NCI-H460 (cell line): ENCODE measurements around the gene ST3GAL5. TPM values are rescaled to one million over a fixed set of nuclear protein-coding genes. Genes with fewer than 3 reads are reported as not detected.
"Not testable (repeated sequence)": the region's sequence is repeated elsewhere in the genome, so short reads cannot be mapped to it uniquely, and the experiment has no call there.

ENCODE experiments used
- DNase-seq: peaks from one replicate; pipeline ENCODE4 v3.0.0-alpha.2; 2016; ENCODE audit warnings: low read depth; ENCODE audit errors: extremely low read depth
- total RNA-seq: library from RNA; depleted of rRNA; stranded (reverse); fragments of >200 nt; shearing (Covaris generic); gene quantifications from 2 replicates; pipeline ENCODE4 v1.2.3, GENCODE V29; 2014

Gene ST3GAL5
- total RNA-seq, 1 experiment from 2014 or later, result 5.0 TPM

- DNase-seq, result no peak
These were observed 10.1 kb upstream of the ST3GAL5 start for GRCh38 chr2:85898881-85899280.

GRCh38 chr2:85894554-85895278, 5.9 kb upstream of the ST3GAL5 start:
- DNase-seq, result not testable (repeated sequence)

DNA sequence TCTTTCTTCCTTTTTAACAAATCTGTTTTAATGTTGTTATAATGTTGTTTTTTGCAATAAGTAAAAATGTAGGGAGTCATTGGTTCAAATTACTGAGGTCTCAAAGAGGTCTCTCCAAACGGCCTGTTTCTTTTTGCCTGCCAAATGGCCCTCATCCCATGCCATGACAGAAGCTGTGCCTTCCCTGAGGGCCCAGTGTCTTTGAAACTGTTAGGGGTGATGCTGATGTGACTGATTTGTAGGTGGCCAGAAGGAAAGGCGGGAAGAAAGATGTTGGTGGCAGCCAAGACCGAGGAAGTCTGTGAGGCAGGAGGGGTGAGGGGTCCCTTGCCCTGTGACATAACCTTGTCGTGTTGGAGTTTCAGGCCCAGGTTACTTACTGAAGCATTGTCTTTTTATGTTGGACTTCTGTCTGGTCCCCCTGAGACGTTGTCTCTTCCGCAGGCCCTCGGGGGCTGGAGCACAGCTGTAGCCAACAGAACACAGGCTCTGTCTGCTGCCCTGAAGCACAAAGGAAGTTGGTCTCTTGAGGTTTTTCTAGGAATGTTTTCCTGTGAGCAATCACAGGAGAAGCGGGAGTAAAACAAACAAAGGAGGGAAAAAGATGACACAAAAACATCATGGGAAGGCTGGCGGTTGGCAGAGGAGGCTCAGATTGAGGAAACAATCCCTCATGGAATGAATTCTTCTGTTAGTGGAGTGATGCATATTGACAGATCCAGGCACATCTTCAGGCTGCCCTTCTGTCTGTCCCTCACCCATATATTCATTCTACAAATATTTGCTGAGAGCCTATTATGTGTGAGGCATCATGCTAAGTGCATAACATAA, 4.9 kb upstream of the ST3GAL5 start:
- no peak for DNase-seq

DNA sequence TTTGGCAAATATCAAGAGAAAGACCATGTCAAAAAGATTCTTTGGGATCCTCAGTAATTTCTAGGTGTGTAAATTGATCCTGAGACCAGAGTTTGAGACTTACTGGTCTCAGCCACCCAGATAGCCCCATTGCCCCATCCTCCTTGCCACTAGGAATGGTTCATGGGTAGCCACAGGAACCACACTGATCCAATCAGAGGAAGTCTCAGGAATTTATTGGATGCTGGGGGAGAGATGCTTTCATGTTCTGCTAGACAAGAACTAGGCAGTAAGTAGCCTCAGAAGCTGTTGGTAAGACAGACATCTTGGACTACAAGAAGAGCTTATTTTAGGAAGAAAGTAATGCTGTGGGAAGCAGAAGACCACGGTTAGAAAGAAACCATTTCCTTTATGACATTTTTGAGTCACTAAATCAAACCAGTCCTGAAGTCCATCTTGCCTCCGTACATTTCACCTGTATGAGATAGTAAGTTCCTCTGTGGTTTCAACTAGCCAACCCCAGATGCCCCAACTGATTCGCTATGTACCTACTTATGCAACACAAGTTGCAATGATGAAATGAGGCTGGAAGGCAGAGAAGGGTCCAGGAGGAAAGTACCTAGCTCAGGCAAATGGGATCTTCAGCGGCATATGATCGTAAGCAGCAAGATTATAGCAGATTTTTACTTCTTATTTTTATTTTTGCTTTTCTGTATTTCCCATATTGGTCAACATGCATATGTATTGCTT, 3.6 kb upstream of the ST3GAL5 start:
- no peak for DNase-seq

- no peak for DNase-seq
These were observed 1.9 kb upstream of the ST3GAL5 start for GRCh38 chr2:85890522-85891176.

DNA sequence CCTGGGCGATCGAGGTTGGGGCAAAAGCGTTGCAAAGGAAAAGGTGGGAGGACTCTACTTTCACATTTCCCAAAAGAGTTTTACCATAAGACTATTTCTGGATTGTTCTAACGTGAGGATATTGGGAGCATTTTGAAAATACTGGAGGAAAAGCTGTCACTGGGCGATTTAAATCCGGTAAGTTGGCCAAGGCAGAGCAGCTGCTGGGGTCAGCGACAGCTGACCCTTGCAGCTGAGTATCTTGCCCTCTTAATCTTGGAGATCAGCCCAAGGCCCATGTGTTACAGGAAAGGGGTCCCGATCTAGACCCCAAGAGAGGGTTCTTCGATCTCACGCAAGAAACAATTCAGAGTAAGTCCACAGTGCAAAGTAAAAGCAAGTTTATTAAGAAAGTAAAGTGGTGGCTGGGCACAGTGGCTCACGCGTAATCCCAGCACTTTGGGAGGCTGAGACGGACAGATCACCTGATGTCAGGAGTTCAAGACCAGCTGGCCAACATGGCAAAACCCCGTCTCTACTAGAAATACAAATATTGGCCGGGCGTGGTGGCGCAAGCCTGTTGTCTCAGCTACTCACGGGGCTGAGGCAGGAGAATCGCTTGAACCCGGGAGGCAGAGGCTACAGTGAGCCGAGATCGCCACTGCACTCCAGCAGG, 964 bp upstream of the ST3GAL5 start:
- no peak for DNase-seq

GRCh38 chr2:85888020-85888683, 638 bp downstream of the ST3GAL5 start:
- no peak for DNase-seq

DNA sequence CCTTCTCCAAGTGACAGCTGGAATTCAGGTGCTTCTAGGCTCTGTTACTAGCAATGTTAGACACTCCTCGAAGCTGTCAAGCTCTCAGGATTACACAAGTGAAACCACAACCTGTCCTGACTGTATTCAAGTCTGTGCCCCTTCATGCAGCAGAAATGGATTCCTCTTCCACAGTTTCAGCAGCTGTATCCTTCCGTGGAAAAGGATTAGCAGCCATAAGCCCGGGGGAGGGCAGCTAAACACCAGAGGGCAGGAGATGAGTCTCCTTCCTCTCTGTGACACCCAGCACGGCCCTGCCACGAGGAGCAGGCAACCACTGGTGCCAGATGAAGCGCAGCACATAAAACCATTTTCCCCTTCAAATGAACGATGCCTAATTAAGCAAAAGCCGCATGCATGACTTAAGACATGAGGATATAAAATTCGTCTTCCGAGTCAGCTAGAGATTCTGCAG, 1.2 kb downstream of the ST3GAL5 start:
- no peak for DNase-seq

DNA sequence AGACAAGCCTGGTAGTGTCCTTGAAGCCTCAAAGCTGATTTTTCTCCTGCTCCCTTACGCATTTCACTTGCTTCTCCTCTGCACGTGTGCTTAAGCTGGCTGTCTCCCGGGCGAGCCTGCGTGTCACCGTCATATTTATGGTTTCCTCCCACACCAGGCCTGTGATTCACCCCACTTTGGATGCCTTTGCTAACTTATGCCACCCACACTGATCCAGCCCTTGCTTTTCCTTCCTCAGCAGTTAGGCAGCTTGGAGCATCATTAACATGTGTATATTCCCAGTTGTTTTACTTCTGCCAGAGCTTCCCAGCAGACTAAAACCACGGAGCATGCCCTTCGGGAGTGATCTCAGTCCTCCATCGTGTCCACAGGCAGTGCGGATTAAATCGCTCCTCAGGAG, 2.2 kb downstream of the ST3GAL5 start:
- no peak for DNase-seq

GRCh38 chr2:85886141-85886540, 2.6 kb downstream of the ST3GAL5 start:
- no peak for DNase-seq

DNA sequence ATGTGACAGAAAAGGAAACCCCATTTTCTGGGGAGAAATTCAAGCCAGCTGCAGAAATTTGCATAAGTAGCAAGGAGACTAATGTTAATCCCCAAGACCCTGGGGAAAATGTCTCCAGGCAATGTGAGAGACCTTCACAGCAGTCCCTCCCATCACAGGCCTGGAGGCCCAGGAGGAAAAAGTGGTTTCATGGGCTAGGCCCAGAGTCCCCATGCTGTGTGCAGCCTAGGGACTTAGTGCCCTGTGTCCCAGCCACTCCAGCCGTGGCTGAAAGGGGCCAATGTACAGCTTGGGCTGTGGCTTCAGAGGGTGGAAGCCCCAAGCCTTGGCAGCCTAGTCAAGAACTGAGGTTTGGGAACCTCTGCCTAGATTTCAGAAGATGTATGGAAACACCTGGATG, 7.0 kb downstream of the ST3GAL5 start:
- DNase-seq, result not testable (repeated sequence)

DNA sequence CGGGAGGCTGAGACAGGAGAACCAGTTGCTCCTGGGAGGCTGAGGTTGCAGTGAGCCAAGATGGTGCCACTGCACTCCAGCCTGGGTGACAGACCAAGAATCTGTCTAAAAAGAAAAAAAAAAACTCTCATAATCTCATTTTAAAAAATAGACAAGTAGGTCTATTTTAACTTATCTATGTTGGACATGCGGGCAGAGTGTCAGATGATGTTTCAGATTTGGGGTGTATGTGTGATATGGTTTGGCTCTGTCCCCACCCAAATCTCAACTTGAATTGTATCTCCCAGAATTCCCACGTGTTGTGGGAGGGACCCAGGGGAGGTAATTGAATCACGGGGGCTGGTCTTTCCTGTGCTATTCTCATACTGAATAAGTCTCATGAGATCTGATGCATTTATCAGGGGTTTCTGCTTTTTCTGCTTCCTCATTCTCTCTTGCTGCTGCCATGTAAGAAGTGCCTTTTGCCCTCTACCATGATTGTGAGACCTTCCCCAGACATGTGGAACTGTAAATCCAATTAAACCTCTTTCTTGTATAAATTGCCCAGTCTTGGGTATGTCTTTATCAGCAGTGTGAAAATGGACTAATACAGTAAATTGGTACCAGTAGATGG, 8.0 kb downstream of the ST3GAL5 start:
- DNase-seq, result not testable (repeated sequence)

DNA sequence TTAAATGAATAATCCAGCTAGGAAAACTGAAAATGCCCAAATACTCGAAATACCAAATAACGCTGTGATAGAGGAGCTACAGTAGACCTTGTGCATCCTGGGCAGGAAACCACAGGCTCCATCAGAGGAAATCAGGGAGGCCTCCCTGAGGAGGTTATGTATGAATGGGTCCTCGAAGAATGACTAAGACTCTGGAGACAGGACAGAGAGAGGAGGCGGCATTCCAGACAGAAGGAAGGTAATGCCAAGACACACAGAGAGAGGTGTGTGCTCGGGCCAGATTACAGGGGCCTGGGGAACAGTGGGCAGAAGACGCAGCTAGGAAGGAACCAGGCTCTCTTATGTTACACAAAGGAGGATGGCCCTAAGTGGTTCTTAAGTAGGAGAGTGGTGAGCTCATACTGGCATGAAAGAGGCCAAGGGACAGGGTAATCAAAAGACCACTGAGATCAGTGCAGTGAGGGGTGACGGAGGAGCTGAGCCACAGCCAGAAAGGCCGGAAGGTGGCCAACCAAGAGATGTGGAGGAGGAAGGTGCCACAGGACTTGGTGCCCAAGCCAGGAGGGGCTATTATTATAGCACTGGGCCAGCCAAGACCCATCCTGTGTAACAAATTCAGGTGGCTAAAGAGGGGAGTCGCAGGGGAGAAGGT, 9.9 kb downstream of the ST3GAL5 start:
- no peak for DNase-seq

- DNase-seq, result no peak
These were observed 13.3 kb downstream of the ST3GAL5 start for GRCh38 chr2:85875350-85876050.

DNA sequence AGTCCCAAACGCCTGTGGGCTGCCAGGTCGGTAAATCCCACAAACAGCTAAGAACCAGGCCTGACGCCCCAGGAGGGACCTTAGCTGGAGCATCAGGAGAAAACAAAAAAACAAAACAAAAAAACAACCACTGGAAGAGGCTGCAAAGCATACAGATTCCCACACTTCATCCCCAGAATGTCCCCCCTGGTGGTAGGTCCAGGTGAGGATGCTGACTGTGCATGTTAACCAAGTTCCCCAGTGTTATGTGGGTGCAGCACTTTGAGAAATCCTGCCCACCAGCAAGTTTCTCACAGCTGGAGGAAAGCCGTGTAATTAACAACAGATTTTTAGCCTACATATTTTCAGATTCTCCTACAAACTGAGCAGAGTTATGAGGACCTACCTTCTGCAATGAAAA, 15.1 kb downstream of the ST3GAL5 start:
- DNase-seq, result no peak

- DNase-seq, result no peak
These were observed 16.1 kb downstream of the ST3GAL5 start for GRCh38 chr2:85872536-85873161.

DNA sequence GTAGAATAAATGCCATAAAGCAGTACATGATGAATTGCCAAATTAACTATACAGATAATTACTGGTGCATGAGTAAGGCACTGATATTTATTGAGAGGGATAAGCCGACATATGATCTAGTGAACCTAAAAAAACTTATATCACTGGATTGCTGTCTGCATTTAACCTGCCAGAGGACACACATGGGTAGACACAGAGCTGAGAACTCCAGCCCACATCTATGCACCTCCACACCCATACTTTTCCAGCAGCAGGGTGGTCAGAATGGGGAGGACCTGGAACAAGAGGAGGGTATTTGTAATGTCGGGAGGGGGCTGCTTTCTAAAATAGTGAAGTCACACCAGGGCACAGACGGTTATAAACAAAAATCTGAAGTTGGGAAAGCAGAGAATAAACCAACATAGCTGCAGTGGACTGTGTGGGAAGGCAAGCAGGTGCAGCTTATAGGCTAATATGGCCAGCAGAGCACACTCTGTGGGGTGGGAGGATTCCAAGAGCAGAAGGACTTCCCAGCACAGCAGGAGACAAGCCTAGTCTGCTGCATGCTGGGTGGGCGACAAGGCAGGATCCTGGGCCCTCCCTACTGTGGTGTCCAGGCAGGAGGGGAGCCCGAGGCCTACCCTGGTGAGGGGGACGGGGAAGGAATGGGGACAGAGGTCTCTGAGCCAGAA, 17.2 kb downstream of the ST3GAL5 start:
- no peak for DNase-seq
